A549 (cell line): ENCODE data around the gene IP6K3.

Experiments used
- POLR2A ChIP-seq: IDR thresholded peaks from 2 replicates; pipeline ENCODE4 v1.6.1; 2012; ENCODE audit warnings: mild to moderate bottlenecking, low read length
- TF ChIP-seq, protein P1 (sequence below): fragments of >200 bp; sonication (Bioruptor Twin); formaldehyde crosslinking; IDR thresholded peaks from 3 replicates; pipeline ENCODE4 v1.5.1; 2016

DNA sequence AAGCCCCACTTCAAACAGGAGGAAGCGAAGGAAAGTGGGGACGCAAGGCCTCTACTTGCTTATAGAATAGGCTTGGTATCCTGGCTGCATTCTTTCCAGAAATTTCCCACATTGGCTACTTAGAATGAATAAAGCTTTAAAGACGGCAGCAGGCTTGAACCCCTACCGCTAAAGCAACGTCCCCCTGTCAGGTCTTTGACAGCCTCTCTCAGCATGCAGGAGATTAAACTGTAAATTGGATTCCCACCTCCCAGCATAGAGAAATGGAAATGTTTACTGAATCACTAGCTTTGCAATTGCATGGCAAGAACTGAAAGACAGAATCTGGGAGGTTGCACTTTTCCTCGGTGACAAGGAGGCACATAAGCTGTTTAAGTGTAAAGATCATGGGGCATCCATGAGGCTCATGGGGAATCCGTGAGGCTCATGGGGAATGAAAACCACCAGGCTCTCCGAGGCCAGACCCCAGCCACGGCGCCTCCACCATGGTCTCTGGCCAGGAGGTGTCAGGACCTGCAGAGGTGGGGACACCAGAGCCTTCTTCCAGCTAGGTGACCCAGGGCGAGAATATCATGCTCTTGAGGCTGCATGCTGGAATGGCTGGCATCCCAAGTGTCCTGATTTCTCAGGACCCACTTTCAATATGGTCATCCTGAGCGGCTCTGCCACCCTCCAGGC lies 31.9 kb upstream of the IP6K3 start:
- TF ChIP-seq, protein P1, sequence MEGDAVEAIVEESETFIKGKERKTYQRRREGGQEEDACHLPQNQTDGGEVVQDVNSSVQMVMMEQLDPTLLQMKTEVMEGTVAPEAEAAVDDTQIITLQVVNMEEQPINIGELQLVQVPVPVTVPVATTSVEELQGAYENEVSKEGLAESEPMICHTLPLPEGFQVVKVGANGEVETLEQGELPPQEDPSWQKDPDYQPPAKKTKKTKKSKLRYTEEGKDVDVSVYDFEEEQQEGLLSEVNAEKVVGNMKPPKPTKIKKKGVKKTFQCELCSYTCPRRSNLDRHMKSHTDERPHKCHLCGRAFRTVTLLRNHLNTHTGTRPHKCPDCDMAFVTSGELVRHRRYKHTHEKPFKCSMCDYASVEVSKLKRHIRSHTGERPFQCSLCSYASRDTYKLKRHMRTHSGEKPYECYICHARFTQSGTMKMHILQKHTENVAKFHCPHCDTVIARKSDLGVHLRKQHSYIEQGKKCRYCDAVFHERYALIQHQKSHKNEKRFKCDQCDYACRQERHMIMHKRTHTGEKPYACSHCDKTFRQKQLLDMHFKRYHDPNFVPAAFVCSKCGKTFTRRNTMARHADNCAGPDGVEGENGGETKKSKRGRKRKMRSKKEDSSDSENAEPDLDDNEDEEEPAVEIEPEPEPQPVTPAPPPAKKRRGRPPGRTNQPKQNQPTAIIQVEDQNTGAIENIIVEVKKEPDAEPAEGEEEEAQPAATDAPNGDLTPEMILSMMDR: no peak
- no peak for TF ChIP-seq POLR2A
